Measurements from ENCODE around the gene RAET1L. TPM values are rescaled to one million over a fixed set of nuclear protein-coding genes. Genes with fewer than 3 reads are reported as not detected.

Gene RAET1L
- total and polyA plus RNA-seq, 4 donors = not detected

GRCh38 chr6:150055131-150055530 is 29.8 kb upstream of the RAET1L start:
- no peak for DNase-seq (ENCODE audit: low spot score)
- 81% methylated on average over 10 of the region's 10 CpGs for WGBS
- H3K27me3 ChIP-seq (ENCODE audit: control insufficient read depth in 4 of 4, insufficient read depth in 4 of 4, low read length in 3 of 4) = peaks cover 0 to 6% (median 0%) of the 10 kb centered on the region in 4 donors
- no peaks in the 10 kb centered on the region for H3K9me3 ChIP-seq (ENCODE audit: control insufficient read depth in 4 of 4, low read length in 3 of 4)
- no peaks in the 10 kb centered on the region for H3K4me1 ChIP-seq (ENCODE audit: control insufficient read depth in 4 of 4, insufficient read depth in 4 of 4, low read length in 3 of 4)
- H3K4me3 ChIP-seq (ENCODE audit: low read depth in 1 of 3, low read length in 3 of 3) = no peak overlapping the region
- no peak for TF ChIP-seq YY1 (IDR thresholded peaks at IDR 0.05)
- TF ChIP-seq TAF1 (conservative IDR thresholded peaks at IDR 0.05) = no peak
- TF ChIP-seq CTCF (IDR thresholded peaks at IDR 0.05; ENCODE audit: low read depth, low read length, missing input control) = no peak
- no peak for TF ChIP-seq JUND (IDR thresholded peaks at IDR 0.05)
- no peak for TF ChIP-seq HNF4G (IDR thresholded peaks at IDR 0.05)
- no peaks in the 10 kb centered on the region for H3K36me3 ChIP-seq (ENCODE audit: control insufficient read depth in 4 of 4, insufficient read depth in 3 of 4, low read depth in 1 of 4, low read length in 3 of 4)
- no peak overlapping the region for H3K27ac ChIP-seq (ENCODE audit: low read depth in 1 of 2, low read length in 2 of 2)
- H3K9ac ChIP-seq (ENCODE audit: low read depth in 1 of 2, low read length in 2 of 2) = no peak overlapping the region

DNA sequence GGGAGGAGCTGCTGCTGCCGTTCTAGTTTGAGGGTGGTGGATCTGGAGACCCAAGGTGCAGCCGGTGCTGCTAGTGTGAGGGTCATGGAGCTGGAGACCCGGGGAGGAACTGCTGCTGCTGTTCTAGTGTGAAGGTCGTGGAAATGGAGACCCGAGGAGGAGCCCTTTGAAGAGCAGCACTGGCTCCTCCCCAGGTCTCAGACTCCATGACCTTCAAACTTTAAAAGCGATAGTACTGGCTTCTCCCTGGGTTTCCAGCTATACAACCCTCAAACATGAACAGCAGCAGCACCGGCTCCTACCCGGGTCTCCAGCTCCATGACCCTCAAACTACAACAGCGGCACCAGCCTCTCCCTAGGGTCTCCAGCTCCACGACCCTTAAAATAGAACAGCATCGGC is 28.1 kb upstream of the RAET1L start:
- no peak for DNase-seq (ENCODE audit: low spot score)
- peaks cover 0 to 6% (median 0%) of the 10 kb centered on the region in 4 donors for H3K27me3 ChIP-seq (ENCODE audit: control insufficient read depth in 4 of 4, insufficient read depth in 4 of 4, low read length in 3 of 4)
- 63% methylated on average over 11 of the region's 11 CpGs for WGBS
- H3K27ac ChIP-seq (ENCODE audit: low read depth in 1 of 2, low read length in 2 of 2) = no peak overlapping the region
- H3K9me3 ChIP-seq (ENCODE audit: control insufficient read depth in 4 of 4, low read length in 3 of 4) = no peaks in the 10 kb centered on the region
- H3K9ac ChIP-seq (ENCODE audit: low read depth in 1 of 2, low read length in 2 of 2) = no peak overlapping the region
- no peaks in the 10 kb centered on the region for H3K4me1 ChIP-seq (ENCODE audit: control insufficient read depth in 4 of 4, insufficient read depth in 4 of 4, low read length in 3 of 4)
- no peak overlapping the region for H3K4me3 ChIP-seq (ENCODE audit: low read depth in 1 of 3, low read length in 3 of 3)
- H3K36me3 ChIP-seq (ENCODE audit: control insufficient read depth in 4 of 4, insufficient read depth in 3 of 4, low read depth in 1 of 4, low read length in 3 of 4) = no peaks in the 10 kb centered on the region
- no peak for TF ChIP-seq SP1 (IDR thresholded peaks at IDR 0.05)
- TF ChIP-seq, protein P1, sequence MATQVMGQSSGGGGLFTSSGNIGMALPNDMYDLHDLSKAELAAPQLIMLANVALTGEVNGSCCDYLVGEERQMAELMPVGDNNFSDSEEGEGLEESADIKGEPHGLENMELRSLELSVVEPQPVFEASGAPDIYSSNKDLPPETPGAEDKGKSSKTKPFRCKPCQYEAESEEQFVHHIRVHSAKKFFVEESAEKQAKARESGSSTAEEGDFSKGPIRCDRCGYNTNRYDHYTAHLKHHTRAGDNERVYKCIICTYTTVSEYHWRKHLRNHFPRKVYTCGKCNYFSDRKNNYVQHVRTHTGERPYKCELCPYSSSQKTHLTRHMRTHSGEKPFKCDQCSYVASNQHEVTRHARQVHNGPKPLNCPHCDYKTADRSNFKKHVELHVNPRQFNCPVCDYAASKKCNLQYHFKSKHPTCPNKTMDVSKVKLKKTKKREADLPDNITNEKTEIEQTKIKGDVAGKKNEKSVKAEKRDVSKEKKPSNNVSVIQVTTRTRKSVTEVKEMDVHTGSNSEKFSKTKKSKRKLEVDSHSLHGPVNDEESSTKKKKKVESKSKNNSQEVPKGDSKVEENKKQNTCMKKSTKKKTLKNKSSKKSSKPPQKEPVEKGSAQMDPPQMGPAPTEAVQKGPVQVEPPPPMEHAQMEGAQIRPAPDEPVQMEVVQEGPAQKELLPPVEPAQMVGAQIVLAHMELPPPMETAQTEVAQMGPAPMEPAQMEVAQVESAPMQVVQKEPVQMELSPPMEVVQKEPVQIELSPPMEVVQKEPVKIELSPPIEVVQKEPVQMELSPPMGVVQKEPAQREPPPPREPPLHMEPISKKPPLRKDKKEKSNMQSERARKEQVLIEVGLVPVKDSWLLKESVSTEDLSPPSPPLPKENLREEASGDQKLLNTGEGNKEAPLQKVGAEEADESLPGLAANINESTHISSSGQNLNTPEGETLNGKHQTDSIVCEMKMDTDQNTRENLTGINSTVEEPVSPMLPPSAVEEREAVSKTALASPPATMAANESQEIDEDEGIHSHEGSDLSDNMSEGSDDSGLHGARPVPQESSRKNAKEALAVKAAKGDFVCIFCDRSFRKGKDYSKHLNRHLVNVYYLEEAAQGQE (IDR thresholded peaks at IDR 0.05) = no peak
- no peak for TF ChIP-seq NR2F2 (IDR thresholded peaks at IDR 0.05)
- TF ChIP-seq RXRA (IDR thresholded peaks at IDR 0.05) = no peak
- TF ChIP-seq FOXA1 (IDR thresholded peaks at IDR 0.05) = no peak
- TF ChIP-seq FOXA2 (IDR thresholded peaks at IDR 0.05) = no peak
- no peak for TF ChIP-seq HNF4G (IDR thresholded peaks at IDR 0.05)
- TF ChIP-seq ZBTB33 (IDR thresholded peaks at IDR 0.05) = no peak
- TF ChIP-seq TAF1 (conservative IDR thresholded peaks at IDR 0.05) = no peak
- no peak for TF ChIP-seq HNF4A (conservative IDR thresholded peaks at IDR 0.05)
- TF ChIP-seq, protein P2, sequence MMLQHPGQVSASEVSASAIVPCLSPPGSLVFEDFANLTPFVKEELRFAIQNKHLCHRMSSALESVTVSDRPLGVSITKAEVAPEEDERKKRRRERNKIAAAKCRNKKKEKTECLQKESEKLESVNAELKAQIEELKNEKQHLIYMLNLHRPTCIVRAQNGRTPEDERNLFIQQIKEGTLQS (IDR thresholded peaks at IDR 0.05) = no peak
- TF ChIP-seq, protein P3, sequence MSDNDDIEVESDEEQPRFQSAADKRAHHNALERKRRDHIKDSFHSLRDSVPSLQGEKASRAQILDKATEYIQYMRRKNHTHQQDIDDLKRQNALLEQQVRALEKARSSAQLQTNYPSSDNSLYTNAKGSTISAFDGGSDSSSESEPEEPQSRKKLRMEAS (IDR thresholded peaks at IDR 0.05) = no peak
- no peak for TF ChIP-seq GABPA (IDR thresholded peaks at IDR 0.05 in 1 of 2, conservative IDR thresholded peaks at IDR 0.05 in 1 of 2)
- TF ChIP-seq CTCF (IDR thresholded peaks at IDR 0.05; ENCODE audit: low read depth, low read length, missing input control) = no peak
- TF ChIP-seq JUND (IDR thresholded peaks at IDR 0.05) = no peak
